Ishikawa (cell line): Measurements from ENCODE around the gene SFT2D2.

Experiments used
- CEBPB ChIP-seq: IDR thresholded peaks from 2 replicates; pipeline ENCODE4 v1.6.1; 2012
- CREB1 ChIP-seq: IDR thresholded peaks from 2 replicates; pipeline ENCODE4 v1.6.1; 2012; ENCODE audit warnings: low read depth
- EGR1 ChIP-seq: IDR thresholded peaks from 2 replicates; pipeline ENCODE4 v1.6.1; 2012
- EP300 ChIP-seq: IDR thresholded peaks from 2 replicates; pipeline ENCODE4 v1.6.1; 2012; ENCODE audit warnings: borderline replicate concordance
- FOXM1 ChIP-seq: IDR thresholded peaks from 2 replicates; pipeline ENCODE4 v1.6.1; 2012; ENCODE audit warnings: low read depth, borderline replicate concordance
- MAX ChIP-seq: IDR thresholded peaks from 2 replicates; pipeline ENCODE4 v1.6.1; 2012
- NFIC ChIP-seq: IDR thresholded peaks from 2 replicates; pipeline ENCODE4 v1.6.1; 2012
- RAD21 ChIP-seq: IDR thresholded peaks from 2 replicates; pipeline ENCODE4 v1.6.1; 2012; ENCODE audit warnings: low read depth
- REST ChIP-seq: IDR thresholded peaks from 2 replicates; pipeline ENCODE4 v1.6.1; 2012; ENCODE audit warnings: low read depth, mild to moderate bottlenecking
- TAF1 ChIP-seq: IDR thresholded peaks from 2 replicates; pipeline ENCODE4 v1.6.1; 2012; ENCODE audit warnings: low read depth, mild to moderate bottlenecking
- TCF12 ChIP-seq: IDR thresholded peaks from 2 replicates; pipeline ENCODE4 v1.6.1; 2012; ENCODE audit warnings: low read depth
- TEAD4 ChIP-seq: IDR thresholded peaks from 2 replicates; pipeline ENCODE4 v1.6.1; 2012
- USF1 ChIP-seq: IDR thresholded peaks from 2 replicates; pipeline ENCODE4 v1.6.1; 2012
- YY1 ChIP-seq: IDR thresholded peaks from 2 replicates; pipeline ENCODE4 v1.6.1; 2012; ENCODE audit warnings: low read depth
- ZBTB7A ChIP-seq: IDR thresholded peaks from 2 replicates; pipeline ENCODE4 v1.6.1; 2012; ENCODE audit warnings: low read depth

Gene SFT2D2

GRCh38 chr1:168213349-168213748 is 12.5 kb upstream of the SFT2D2 start:
- TF ChIP-seq ZBTB7A, result no peak
- no peak for TF ChIP-seq CREB1
- TF ChIP-seq CEBPB, result no peak
- TF ChIP-seq FOXM1, result no peak
- no peak for TF ChIP-seq YY1
- no peak for TF ChIP-seq TCF12
- no peak for TF ChIP-seq NFIC
- TF ChIP-seq REST, result no peak
- no peak for TF ChIP-seq EGR1
- no peak for TF ChIP-seq TAF1
- TF ChIP-seq MAX, result no peak
- no peak for TF ChIP-seq TEAD4
- no peak for TF ChIP-seq EP300
- TF ChIP-seq RAD21, result no peak
- TF ChIP-seq USF1, result no peak

GRCh38 chr1:168216171-168216570 is 9.6 kb upstream of the SFT2D2 start:
- TF ChIP-seq USF1 (no peak), TAF1 (no peak), TEAD4 (no peak), EGR1 (no peak)

GRCh38 chr1:168217664-168218063 is 8.1 kb upstream of the SFT2D2 start:
- TF ChIP-seq FOXM1 (no peak), ZBTB7A (no peak), EP300 (no peak), CREB1 (no peak), EGR1 (no peak), RAD21 (no peak), TCF12 (no peak), TEAD4 (no peak), YY1 (no peak), USF1 (no peak), TAF1 (no peak), NFIC (no peak), REST (no peak), CEBPB (no peak), MAX (no peak)

- TF ChIP-seq CEBPB (no peak), MAX (no peak), YY1 (no peak), TEAD4 (no peak), USF1 (no peak), RAD21 (no peak), ZBTB7A (no peak), CREB1 (no peak), EP300 (no peak), NFIC (no peak), REST (no peak), EGR1 (no peak), TCF12 (no peak), TAF1 (no peak), FOXM1 (no peak)
These were observed 7.1 kb upstream of the SFT2D2 start for GRCh38 chr1:168218658-168219057.
